Neutrophil (primary cell): ENCODE data around the gene MANBA.

Experiments
- H3K27ac ChIP-seq: fragments of 200-600 bp; sonication (generic); 2 replicates; pipeline ENCODE4 v1.5.1; 2016; ENCODE audit warnings: mild to moderate bottlenecking, moderate library complexity
- H3K27me3 ChIP-seq: fragments of 200-600 bp; sonication (generic); 2 replicates; pipeline ENCODE4 v1.6.0; 2016; ENCODE audit warnings: mild to moderate bottlenecking
- H3K36me3 ChIP-seq: fragments of 200-600 bp; sonication (generic); 2 replicates; pipeline ENCODE4 v1.5.1; 2017
- H3K4me1 ChIP-seq, 2 experiments: fragments of 200-600 bp in 1 of 2; sonication (generic) in 1 of 2; 1 replicate in 1 of 2; 2 replicates in 1 of 2; pipeline versions ENCODE4 v1.5.1 to v1.6.1; 2013 to 2016; ENCODE audit warnings: low read depth in 1 of 2, low read length in 1 of 2, mild to moderate bottlenecking in 1 of 2, moderate library complexity in 1 of 2; ENCODE audit not compliant: control insufficient read depth in 1 of 2, insufficient read depth in 1 of 2
- H3K4me3 ChIP-seq, 2 experiments: fragments of 200-600 bp in 1 of 2; sonication (generic) in 1 of 2; 1 replicate in 1 of 2; 2 replicates in 1 of 2; pipeline ENCODE4 v1.5.1; 2013 to 2016; ENCODE audit warnings: low read depth in 1 of 2, low read length in 1 of 2, mild to moderate bottlenecking in 1 of 2, moderate library complexity in 1 of 2
- H3K9me3 ChIP-seq: fragments of 200-600 bp; sonication (generic); 2 replicates; pipeline ENCODE4 v1.5.1; 2016
- TF ChIP-seq, protein P1 (sequence below): fragments of 200-600 bp; sonication (generic); IDR thresholded peaks from 2 replicates; pipeline ENCODE4 v1.5.1; 2016; ENCODE audit warnings: antibody characterized with exemption

Gene MANBA

GRCh38 chr4:102693861-102694260 lies 66.9 kb downstream of the MANBA start:
- Histone ChIP-seq H3K36me3 (peaks cover 40% of the 10 kb centered on the region), H3K4me3 (no peak overlapping the region), H3K4me1 (peaks cover 8 to 10% of the 10 kb centered on the region in 2 experiments), H3K27ac (peak overlapping the region; percentile 53), H3K9me3 (no peaks in the 10 kb centered on the region), H3K27me3 (no peaks in the 10 kb centered on the region)
- TF ChIP-seq, protein P1, sequence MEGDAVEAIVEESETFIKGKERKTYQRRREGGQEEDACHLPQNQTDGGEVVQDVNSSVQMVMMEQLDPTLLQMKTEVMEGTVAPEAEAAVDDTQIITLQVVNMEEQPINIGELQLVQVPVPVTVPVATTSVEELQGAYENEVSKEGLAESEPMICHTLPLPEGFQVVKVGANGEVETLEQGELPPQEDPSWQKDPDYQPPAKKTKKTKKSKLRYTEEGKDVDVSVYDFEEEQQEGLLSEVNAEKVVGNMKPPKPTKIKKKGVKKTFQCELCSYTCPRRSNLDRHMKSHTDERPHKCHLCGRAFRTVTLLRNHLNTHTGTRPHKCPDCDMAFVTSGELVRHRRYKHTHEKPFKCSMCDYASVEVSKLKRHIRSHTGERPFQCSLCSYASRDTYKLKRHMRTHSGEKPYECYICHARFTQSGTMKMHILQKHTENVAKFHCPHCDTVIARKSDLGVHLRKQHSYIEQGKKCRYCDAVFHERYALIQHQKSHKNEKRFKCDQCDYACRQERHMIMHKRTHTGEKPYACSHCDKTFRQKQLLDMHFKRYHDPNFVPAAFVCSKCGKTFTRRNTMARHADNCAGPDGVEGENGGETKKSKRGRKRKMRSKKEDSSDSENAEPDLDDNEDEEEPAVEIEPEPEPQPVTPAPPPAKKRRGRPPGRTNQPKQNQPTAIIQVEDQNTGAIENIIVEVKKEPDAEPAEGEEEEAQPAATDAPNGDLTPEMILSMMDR: no peak

- Histone ChIP-seq H3K36me3 (peaks cover 45% of the 10 kb centered on the region), H3K27ac (peak overlapping the region; percentile 53)
- TF ChIP-seq, protein P1: no peak
These were observed 67.4 kb downstream of the MANBA start for GRCh38 chr4:102693262-102693850.

DNA sequence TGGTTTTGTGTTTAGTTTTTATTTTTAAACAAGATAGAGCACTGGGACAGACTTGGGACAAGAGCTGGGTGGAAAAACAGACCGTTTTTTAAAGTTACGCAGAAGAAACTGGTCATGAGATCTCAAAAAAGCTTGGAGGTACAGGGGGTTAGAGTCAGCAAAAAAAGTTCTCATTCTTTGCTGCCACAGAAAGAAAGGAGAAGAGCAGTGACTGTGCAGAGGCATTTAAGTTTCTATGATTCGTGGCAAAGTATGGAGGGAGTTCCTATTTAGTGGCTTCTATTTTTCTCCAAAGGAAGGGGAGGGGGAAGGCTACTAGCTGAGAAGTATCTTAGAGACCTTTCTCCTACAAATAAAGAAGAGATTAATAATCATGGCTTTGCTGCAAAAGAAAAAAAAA lies 68.3 kb downstream of the MANBA start:
- peaks cover 18 to 19% of the 10 kb centered on the region in 2 experiments for H3K4me1 ChIP-seq
- no peaks in the 10 kb centered on the region for H3K9me3 ChIP-seq
- H3K36me3 ChIP-seq: peaks cover 53% of the 10 kb centered on the region
- TF ChIP-seq, protein P1: no peak
- H3K27me3 ChIP-seq: no peaks in the 10 kb centered on the region
- H3K4me3 ChIP-seq: no peak overlapping the region
- H3K27ac ChIP-seq: no peak overlapping the region

More at GRCh38 chr4:102693262-102693850, 67.4 kb downstream of the MANBA start:
- H3K27me3 ChIP-seq: no peaks in the 10 kb centered on the region
- peaks cover 10% of the 10 kb centered on the region in 2 experiments for H3K4me1 ChIP-seq
- no peak overlapping the region for H3K4me3 ChIP-seq
- H3K9me3 ChIP-seq: no peaks in the 10 kb centered on the region

DNA sequence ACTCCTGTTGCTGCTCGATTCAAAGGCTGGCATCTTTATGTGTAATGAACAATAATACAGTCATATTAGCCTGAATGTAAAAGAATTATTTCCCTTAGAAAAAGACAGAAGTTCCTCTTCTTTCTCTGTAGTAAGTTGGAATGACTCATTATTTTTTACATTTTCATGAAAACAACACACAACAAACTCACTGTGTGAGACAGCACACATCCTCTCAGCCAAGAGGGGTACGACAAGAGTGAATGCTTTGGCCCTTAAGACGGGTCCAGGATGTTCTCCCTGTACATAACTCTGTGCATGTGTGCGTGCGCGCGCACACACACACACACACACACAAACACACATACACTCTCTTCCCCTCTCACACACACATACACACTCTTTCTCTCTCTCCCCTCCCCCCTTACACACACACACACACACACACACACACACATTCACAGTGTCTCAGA lies 72.8 kb downstream of the MANBA start:
- Histone ChIP-seq H3K4me1 (peaks cover 13 to 15% of the 10 kb centered on the region in 2 experiments), H3K9me3 (no peaks in the 10 kb centered on the region), H3K4me3 (no peak overlapping the region), H3K27ac (peak overlapping the region; percentile 71), H3K36me3 (peaks cover 49% of the 10 kb centered on the region), H3K27me3 (no peaks in the 10 kb centered on the region)
- TF ChIP-seq, protein P1: no peak

- H3K36me3 ChIP-seq: peaks cover 53% of the 10 kb centered on the region
- no peak overlapping the region for H3K4me3 ChIP-seq
- peaks cover 13 to 15% of the 10 kb centered on the region in 2 experiments for H3K4me1 ChIP-seq
- no peaks in the 10 kb centered on the region for H3K9me3 ChIP-seq
- TF ChIP-seq, protein P1: no peak
- H3K27ac ChIP-seq: peak overlapping the region; percentile 71
- no peaks in the 10 kb centered on the region for H3K27me3 ChIP-seq
These were observed 73.3 kb downstream of the MANBA start for GRCh38 chr4:102687373-102687981.
